Upper lobe of left lung (tissue), 6 donors: ENCODE data around the gene KIDINS220. TPM values are rescaled to one million over a fixed set of nuclear protein-coding genes. Genes with fewer than 3 reads are reported as not detected.

Experiments used
- ATAC-seq, 2 donors: fragments of 200-7000 bp; cut with Tn5 transposase; one replicate each; pipeline ENCODE4 v1.9.1; 2022; ENCODE audit warnings: mild to moderate bottlenecking in 2 of 2, moderate library complexity in 2 of 2; ENCODE audit not compliant: low FRiP score in 2 of 2
- DNase-seq, 2 donors: peaks; one replicate each; pipeline ENCODE4 v3.0.0-alpha.2; 2019 to 2020
- H3K27ac ChIP-seq, 4 donors: fragments of 200-600 bp; sonication (generic); one replicate each; pipeline ENCODE4 v1.5.1; 2016 to 2019
- H3K27me3 ChIP-seq, 4 donors: fragments of 200-600 bp; sonication (generic); one replicate each; pipeline ENCODE4 v1.5.1; 2017 to 2019
- H3K36me3 ChIP-seq, 4 donors: fragments of 200-600 bp; sonication (generic); one replicate each; pipeline ENCODE4 v1.5.1; 2016 to 2019
- H3K4me1 ChIP-seq, 4 donors: fragments of 200-600 bp; sonication (generic); one replicate each; pipeline ENCODE4 v1.5.1; 2018 to 2019
- H3K4me3 ChIP-seq, 4 donors: fragments of 200-600 bp; sonication (generic); one replicate each; pipeline ENCODE4 v1.5.1; 2017 to 2019; ENCODE audit warnings: mild to moderate bottlenecking in 2 of 4, moderate library complexity in 1 of 4
- H3K9me3 ChIP-seq, 4 donors: fragments of 200-600 bp; sonication (generic); one replicate each; pipeline ENCODE4 v1.5.1; 2018 to 2019
- CTCF ChIP-seq, 6 experiments: fragments of 450-650 bp in 4 of 6; fragments of 200-600 bp in 2 of 6; sonication (generic) in 2 of 6; IDR thresholded peaks; one replicate each; pipeline ENCODE4 v1.5.1; 2016 to 2019; ENCODE audit warnings: antibody characterized with exemption in 6 of 6
- EP300 ChIP-seq, 4 donors: sonication (generic); formaldehyde crosslinking; IDR thresholded peaks; one replicate each; pipeline ENCODE4 v1.5.1; 2017; ENCODE audit warnings: antibody characterized with exemption in 4 of 4, control low read depth in 2 of 4
- POLR2A ChIP-seq, 4 donors: fragments of 450-650 bp; IDR thresholded peaks; one replicate each; pipeline ENCODE4 v1.5.1; 2016 to 2017; ENCODE audit warnings: antibody characterized with exemption in 4 of 4, mild to moderate bottlenecking in 2 of 4
- POLR2AphosphoS5 ChIP-seq, 2 donors: sonication (generic); formaldehyde crosslinking; IDR thresholded peaks; one replicate each; pipeline ENCODE4 v1.5.1; 2017; ENCODE audit warnings: antibody characterized with exemption in 2 of 2
- WGBS, 2 donors: methylation state at CpG; one replicate each; pipeline ENCODE4 v1.1.5; 2017 to 2018; 5-methylcytosine and 5-hydroxymethylcytosine counted together
- total RNA-seq, 6 donors: library from RNA; depleted of rRNA in 4 of 6; stranded (reverse); fragments of >200 nt in 4 of 6; gene quantifications; one replicate each; pipeline versions ENCODE4 v1.1.0 to v1.2.1, GENCODE V29; 2016 to 2021
- donor health status: DM: no; HTN: no; CAD: no; lungs with moderate emphysema.
- donor health status: DM: no; HTN: yes; CAD: no; lungs with severe emphysema.

Gene KIDINS220
- total RNA-seq, 6 donors from 2014 or later: 58.2 to 136 (median 69.9) TPM

GRCh38 chr2:8862230-8862629 is 24.8 kb upstream of the KIDINS220 start:
- Histone ChIP-seq H3K4me3 (no peak overlapping the region), H3K27ac (peak overlapping the region in 1 of 4 donors; percentile 42), H3K36me3 (peaks cover 0 to 27% (median 0%) of the 10 kb centered on the region in 4 donors), H3K27me3 (no peaks in the 10 kb centered on the region), H3K4me1 (peaks cover 0 to 10% (median 0%) of the 10 kb centered on the region in 4 donors), H3K9me3 (no peaks in the 10 kb centered on the region)
- DNase-seq (peak in 1 of 2 donors; percentile 52), ATAC-seq (peak in 1 of 2 donors; percentile 75)
- WGBS, 2 donors: 71 to 76% methylated on average over 7 of the region's 7 CpGs
- TF ChIP-seq CTCF (IDR thresholded peaks at IDR 0.05) (no peak), EP300 (IDR thresholded peaks at IDR 0.05) (no peak), POLR2AphosphoS5 (IDR thresholded peaks at IDR 0.05) (no peak), POLR2A (IDR thresholded peaks at IDR 0.05) (no peak)

- no peak for ATAC-seq
- Histone ChIP-seq H3K4me1 (peaks cover 0 to 10% (median 0%) of the 10 kb centered on the region in 4 donors), H3K27ac (peak overlapping the region in 1 of 4 donors; percentile 42), H3K9me3 (no peaks in the 10 kb centered on the region), H3K36me3 (peaks cover 0 to 27% (median 0%) of the 10 kb centered on the region in 4 donors), H3K4me3 (no peak overlapping the region), H3K27me3 (no peaks in the 10 kb centered on the region)
- no peak for DNase-seq
- 35 to 59% methylated on average over 1 of the region's 1 CpG for WGBS, 2 donors
- TF ChIP-seq CTCF (IDR thresholded peaks at IDR 0.05) (no peak), POLR2AphosphoS5 (IDR thresholded peaks at IDR 0.05) (no peak), EP300 (IDR thresholded peaks at IDR 0.05) (no peak), POLR2A (IDR thresholded peaks at IDR 0.05) (no peak)
Measured at GRCh38 chr2:8861797-8862196, 24.4 kb upstream of the KIDINS220 start.

- Histone ChIP-seq H3K4me3 (no peak overlapping the region), H3K36me3 (peaks cover 0 to 27% (median 0%) of the 10 kb centered on the region in 4 donors), H3K27ac (no peak overlapping the region), H3K27me3 (no peaks in the 10 kb centered on the region), H3K9me3 (no peaks in the 10 kb centered on the region), H3K4me1 (peaks cover 0 to 10% (median 0%) of the 10 kb centered on the region in 4 donors)
- ATAC-seq (no peak), DNase-seq (no peak)
- WGBS, 2 donors: 71 to 77% methylated on average over 2 of the region's 2 CpGs
- TF ChIP-seq CTCF (IDR thresholded peaks at IDR 0.05): no peak
- TF ChIP-seq EP300 (IDR thresholded peaks at IDR 0.05): no peak
- no peak for TF ChIP-seq POLR2A (IDR thresholded peaks at IDR 0.05)
- no peak for TF ChIP-seq POLR2AphosphoS5 (IDR thresholded peaks at IDR 0.05)
Measured at GRCh38 chr2:8860239-8860638, 22.8 kb upstream of the KIDINS220 start.

- WGBS, 2 donors: 68 to 76% methylated on average over 1 of the region's 1 CpG
- no peak for DNase-seq
- TF ChIP-seq EP300 (IDR thresholded peaks at IDR 0.05) (no peak), POLR2A (IDR thresholded peaks at IDR 0.05) (no peak), POLR2AphosphoS5 (IDR thresholded peaks at IDR 0.05) (no peak), CTCF (IDR thresholded peaks at IDR 0.05) (no peak)
- H3K27me3 ChIP-seq: no peaks in the 10 kb centered on the region
- H3K27ac ChIP-seq: no peak overlapping the region
- H3K4me3 ChIP-seq: no peak overlapping the region
- no peak for ATAC-seq
- H3K9me3 ChIP-seq: no peaks in the 10 kb centered on the region
- H3K36me3 ChIP-seq: peaks cover 0 to 26% (median 0%) of the 10 kb centered on the region in 4 donors
- H3K4me1 ChIP-seq: peaks cover 0 to 10% (median 0%) of the 10 kb centered on the region in 4 donors
Measured at GRCh38 chr2:8858910-8859309, 21.5 kb upstream of the KIDINS220 start.

- peaks cover 0 to 10% (median 0%) of the 10 kb centered on the region in 4 donors for H3K4me1 ChIP-seq
- H3K4me3 ChIP-seq: no peak overlapping the region
- ATAC-seq: no peak
- no peak for DNase-seq
- WGBS, 2 donors: 95 to 96% methylated on average over 7 of the region's 7 CpGs
- no peaks in the 10 kb centered on the region for H3K9me3 ChIP-seq
- H3K36me3 ChIP-seq: peaks cover 0 to 20% (median 0%) of the 10 kb centered on the region in 4 donors
- no peak overlapping the region for H3K27ac ChIP-seq
- no peaks in the 10 kb centered on the region for H3K27me3 ChIP-seq
- no peak for TF ChIP-seq POLR2A (IDR thresholded peaks at IDR 0.05)
Measured at GRCh38 chr2:8858264-8858663, 20.9 kb upstream of the KIDINS220 start.
